HL-60/S4 (cell line): ENCODE measurements around the gene ITGA11.
"Not testable (repeated sequence)": the region's sequence is repeated elsewhere in the genome, so short reads cannot be mapped to it uniquely, and the experiment has no call there.

ENCODE experiments used
- in situ Hi-C: fragments of 300-500 bp; cut with MboI; formaldehyde crosslinking; loops from 2 replicates; pipeline ENCODE4 v1.14.3; 2022; ENCODE audit warnings: low sequenced_read_pairs

Gene ITGA11

DNA sequence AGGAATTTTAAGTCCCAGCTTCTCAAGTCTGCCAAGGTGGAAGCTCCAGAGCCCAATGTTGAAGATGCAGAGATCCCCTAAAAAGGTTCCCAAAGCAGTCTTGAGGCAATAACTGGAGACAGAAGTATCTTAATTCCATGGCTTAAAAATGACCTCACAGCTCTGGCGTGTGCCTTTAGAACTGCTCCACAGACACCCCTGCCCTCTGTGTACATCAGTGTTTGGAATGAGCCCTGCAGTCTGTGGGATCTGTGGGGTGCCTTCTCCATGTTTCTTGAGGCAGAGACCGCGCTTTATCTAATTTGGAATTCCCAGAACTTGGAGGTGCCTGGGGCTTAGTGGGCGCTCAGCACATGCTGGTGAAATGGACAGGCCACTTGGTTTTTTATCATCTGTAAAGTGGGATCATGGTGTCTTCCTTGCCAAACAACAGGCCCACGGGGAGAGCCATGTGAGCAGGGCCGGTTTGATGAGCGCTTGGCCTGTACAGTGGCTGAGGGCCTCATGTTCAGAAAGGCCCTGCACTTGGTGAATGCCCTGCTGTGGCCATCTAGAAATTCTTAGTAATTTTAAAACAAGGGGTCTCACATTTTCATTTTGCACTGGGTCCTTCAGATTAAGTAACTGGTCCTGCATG, 7.1 kb downstream of the ITGA11 start:
- in situ Hi-C loops = no loop called here

DNA sequence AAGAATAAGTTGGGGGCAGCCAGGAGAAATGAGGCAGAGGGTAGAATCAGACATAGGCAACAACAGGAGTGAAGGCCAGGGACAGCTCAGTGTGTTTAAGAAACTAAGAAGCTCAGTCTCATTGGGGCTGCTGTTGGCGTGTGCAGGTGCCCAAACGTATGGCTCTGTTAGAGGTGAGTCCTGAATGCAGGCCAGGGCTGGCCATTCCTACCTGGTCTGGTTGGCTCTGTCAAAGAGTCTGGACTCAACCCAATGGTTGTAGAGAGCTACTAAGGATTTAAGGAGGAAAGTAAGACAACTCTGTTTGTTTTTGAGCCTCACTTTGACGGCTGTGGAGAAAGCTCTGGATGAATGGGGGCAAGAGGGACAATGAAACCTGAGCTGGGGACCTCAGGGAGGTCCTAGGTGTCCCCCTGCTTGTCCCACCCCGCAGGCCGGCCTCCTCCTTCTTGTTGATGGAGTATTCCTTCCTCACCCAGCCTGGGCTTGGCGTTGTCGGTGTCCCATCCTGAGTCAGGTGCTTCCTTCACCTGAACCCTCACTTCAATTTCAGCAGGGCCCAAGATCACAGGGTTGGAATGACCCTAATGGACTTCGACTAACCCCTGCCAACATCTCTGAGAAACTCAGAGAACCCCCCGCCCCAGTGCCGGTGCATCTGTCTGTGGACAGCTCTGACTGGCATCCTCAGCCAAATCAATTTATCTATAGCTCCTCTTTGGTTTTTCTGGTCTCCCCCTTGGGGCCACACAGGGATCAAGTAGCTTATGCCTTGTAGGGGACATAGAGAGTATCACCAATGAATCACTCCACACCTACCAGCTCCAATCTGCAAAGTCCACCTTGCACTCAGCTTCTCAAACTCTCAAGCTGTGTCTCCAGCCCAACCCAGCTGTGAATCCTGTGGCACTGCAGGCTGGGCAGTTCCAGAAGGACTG, 8.3 kb downstream of the ITGA11 start:
- in situ Hi-C loops = no loop called here

DNA sequence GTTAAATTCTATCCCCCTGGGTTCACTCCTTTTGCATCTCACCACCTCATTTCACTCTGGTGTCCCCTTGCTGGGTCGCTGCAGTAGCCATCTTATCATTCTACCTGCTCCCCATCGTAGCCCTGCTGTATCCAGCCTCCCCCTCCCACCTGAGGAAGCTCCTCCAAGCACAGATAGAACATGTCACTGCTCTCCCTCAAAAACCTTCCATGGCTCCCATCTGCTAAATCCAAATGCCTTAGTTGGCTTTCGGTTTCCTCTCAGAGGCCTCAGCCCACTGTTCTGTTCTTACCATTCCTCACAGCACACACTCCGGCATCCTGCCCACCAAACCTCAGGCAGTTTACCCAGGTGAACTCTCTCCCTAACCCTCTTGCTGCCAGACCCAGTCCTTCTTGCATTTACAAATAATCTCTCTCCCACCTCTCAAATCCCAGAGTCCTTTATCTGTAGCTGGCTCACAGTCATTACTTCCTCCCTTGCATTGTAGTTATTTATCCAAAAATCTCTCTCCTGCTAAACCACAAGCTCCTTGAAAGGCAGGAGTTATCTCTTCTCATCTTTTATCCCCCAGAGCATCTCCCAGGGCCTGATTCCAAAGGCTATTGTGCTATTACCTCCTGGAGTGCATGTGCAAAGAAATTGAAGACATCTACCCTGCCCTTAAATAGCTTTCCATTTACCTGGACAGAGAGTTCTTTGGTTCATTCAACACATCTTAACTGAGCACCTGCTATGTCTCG, 9.4 kb downstream of the ITGA11 start:
- in situ Hi-C loops = not testable (repeated sequence)

DNA sequence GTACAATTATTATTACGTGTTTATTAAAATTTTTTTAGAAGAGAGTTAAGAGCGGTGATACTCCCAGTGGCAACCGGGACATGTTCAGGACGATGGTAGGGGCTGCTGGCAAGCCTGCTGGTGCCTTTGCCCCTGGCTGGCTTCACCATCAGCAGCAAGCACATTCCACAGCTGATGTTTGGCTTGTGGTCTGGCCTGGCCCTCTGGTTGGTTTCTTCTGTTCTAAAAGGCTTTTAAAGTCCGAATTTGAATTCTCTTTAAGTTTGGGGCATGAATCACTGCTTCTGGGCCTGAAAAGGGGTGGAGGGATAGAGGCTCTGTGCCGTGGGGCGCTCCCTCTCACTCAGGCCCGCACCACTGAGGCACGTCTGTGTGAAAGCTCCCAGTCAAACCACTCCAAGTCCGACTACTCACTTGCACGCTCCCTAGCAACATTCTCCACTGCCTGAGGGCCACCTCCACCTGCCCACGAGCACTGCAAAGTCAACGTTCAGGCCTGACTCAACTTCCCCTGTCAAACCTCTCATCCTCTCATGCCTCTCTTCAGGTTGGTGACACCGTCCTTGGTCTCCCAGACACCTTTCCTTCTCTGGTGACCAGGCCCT, 10.1 kb downstream of the ITGA11 start:
- in situ Hi-C loops = no loop called here

DNA sequence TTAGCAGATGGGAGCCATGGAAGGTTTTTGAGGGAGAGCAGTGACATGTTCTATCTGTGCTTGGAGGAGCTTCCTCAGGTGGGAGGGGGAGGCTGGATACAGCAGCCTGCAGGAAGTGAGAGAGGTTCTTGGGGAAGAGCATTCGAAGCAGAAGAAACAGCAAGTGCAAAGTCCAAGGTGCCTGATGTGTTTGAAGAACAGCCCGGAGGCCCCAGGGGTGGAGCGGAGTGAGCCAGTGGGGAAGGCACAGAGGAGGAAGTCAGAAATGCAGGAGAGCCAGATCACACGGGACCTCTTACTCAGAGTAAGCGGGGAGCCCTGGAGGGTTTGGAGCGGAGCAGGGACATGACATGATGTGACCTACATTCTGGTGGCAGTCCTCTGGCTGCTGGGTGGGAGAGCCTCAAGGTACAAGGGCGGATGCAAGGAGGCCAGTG, 10.8 kb downstream of the ITGA11 start:
- in situ Hi-C loops = no loop called here

DNA sequence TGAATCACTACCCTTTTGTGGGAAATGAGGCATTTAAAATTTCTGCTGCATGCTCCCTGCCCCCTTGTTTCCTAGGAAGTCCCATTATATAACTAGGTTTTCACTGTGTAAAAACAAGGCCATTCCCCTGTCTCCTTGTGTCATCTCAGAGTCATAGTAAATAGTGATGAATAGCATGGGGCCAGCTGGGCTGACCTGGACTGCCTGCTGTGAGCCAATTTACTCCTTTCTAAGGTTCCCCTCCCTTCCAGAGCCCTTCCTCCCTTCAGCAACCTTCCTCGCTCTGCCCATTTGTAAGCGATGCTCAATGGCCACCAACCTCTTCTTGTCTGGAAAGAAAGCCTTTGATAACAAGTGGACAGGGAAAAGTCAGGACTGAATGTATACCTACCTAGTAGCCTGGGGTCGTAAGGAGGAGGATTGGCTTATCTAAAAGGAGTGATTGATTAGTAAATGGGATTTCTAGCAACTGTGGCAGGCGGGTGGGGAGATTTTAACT, 11.7 kb downstream of the ITGA11 start:
- in situ Hi-C loops = no loop called here

DNA sequence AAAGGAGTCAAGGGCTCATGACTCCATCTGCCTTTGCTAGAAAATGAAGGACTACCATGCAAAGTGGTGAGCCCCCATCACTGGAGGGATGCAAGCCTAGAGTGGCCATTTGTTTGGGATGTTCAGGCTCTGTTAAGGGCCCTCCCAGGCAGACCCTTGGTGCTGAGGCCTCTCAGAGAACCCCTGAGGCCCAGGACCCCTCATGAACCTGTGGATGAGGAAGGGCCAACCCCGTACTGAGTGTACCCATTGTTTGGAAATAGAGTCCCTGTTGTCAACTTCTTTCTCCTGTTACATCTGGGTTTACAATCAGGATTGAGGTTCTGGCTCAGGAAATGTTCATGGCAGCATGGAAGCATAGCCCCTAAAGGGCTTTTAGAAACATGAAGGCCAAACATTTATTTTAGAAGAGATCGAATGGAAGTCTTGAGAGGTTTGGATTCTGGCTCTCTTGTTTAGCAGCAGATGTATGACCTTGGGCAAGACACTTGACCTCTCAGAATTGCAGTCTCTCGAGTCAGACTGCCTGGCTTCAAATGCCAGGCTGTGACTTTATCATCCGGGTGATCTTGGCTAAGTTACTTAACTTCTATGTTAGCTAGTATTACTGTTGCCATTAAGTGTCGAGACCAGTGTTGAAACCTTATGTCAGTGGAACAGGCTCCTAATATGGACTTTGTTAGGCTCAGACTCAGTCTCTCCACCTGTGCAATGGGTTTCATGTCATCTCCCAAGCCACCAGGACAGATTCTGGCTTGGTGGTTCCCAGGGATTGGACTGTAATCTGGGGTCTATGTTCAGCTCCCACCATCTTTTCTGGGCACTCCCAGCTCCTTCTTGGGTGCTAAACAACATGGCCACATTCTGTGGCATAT, 12.4 kb downstream of the ITGA11 start:
- in situ Hi-C loops = no loop called here

GRCh38 chr15:68418611-68419161, 13.3 kb downstream of the ITGA11 start:
- in situ Hi-C loops = no loop called here

DNA sequence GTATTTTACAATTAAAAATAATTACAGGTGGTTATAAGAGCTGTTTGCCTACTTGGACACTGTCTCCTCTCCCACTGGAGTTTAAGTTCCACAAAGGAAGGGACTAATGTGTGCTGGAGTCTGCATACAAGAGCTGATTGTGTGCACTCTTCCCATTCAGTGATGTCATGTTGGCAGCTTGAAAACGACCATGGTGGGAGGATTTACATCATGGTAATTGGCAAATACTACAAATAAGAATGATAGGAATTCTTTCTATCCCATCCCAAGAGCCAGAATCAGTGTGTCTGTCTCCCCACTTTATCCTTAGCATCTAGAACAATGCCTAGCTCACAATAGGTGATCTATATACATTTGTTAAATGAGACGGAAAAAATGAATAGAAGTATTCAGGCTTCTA, 14.1 kb downstream of the ITGA11 start:
- in situ Hi-C loops = no loop called here

DNA sequence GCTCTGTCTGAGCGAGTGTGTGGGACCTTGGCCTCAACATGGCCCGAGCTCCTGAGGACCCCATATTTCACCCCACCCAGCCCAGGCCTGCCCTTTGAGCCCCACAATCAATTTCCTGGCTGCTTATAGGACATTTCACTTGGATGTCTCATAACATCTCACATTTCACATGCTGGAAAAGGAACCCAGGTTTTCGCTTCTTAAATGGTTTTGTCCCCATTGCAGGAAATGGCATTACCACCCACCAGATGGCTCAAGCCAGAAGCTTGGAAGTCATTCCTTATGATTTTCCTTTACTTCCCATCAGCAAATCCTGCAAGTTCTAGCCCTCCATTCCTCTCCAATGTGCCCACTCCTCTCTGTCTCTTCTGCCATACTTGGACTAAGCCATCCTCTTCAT, 14.9 kb downstream of the ITGA11 start:
- in situ Hi-C loops = no loop called here

GRCh38 chr15:68416158-68416535, 15.8 kb downstream of the ITGA11 start:
- in situ Hi-C loops = no loop called here

DNA sequence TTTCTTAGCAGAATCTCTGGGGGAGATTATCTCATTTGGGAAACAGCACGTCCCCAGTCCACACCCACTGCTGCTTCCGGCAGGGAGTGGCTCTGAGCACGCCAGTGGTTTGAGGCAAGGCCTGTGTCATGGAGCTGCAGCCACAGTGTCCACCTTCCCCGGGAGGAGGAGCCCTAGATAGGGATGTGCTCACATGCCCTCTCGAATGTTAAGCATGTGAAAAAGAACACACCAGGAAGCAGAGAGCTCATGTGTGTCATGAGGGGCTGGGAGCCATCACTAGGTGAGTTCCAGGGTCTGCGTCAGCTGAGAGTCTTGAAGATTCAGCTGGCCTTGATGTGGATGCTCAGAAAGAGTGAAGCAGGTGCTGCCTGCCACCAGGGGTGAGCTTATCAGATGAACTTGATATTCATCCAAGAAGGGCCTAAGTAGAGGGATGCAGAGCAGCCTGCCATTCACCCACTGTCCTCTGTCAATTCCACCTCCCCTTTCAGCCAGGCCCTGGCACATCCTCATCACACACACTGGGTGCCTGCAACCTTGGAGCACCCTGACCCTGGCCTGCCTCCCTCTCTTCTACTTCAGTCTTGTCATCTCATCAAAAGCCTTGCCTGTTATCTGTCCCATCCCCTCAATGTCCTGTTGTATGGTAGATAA, 16.3 kb downstream of the ITGA11 start:
- in situ Hi-C loops = no loop called here

DNA sequence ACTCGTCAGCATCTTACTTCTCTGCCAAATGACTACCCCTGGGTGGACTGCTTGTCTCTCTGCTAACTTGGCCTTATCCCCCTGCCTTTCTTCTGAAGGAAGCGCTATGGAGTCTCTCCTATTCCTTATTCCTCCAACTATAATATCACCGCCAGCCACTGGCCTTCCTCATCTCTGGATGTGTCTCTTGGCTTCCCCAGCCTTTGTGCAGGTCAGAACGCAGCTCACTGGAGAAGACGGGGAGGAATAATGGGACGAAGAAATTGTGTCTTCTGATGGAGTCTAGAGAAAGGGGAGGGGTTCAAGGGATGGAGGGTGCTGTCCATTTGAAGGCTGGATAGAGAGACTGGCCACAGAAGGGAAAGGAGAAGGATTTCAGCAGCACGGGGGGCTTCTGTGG, 16.9 kb downstream of the ITGA11 start:
- in situ Hi-C loops = no loop called here

DNA sequence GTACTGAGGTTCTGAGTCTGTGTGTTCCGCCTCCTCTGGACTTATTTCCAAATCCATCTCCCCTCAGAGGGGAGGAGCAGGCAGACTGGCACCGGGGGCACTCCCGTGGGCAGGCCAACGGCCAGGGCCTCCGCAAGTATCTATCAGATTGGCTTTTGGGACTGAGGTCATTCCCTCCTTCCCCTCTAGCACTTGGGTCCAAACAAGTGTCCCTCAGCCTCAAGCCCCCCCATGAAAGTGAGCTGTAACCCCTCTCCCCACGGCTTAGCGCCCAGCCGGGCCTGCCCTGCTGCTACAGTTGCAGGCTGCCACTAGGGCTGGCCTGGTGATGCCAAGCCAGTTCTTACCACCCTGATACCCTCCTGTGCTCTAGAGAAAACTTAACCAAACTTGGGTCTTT, 17.4 kb downstream of the ITGA11 start:
- in situ Hi-C loops = no loop called here

- in situ Hi-C loops = no loop called here
These were observed 17.8 kb downstream of the ITGA11 start for GRCh38 chr15:68414206-68414555.

DNA sequence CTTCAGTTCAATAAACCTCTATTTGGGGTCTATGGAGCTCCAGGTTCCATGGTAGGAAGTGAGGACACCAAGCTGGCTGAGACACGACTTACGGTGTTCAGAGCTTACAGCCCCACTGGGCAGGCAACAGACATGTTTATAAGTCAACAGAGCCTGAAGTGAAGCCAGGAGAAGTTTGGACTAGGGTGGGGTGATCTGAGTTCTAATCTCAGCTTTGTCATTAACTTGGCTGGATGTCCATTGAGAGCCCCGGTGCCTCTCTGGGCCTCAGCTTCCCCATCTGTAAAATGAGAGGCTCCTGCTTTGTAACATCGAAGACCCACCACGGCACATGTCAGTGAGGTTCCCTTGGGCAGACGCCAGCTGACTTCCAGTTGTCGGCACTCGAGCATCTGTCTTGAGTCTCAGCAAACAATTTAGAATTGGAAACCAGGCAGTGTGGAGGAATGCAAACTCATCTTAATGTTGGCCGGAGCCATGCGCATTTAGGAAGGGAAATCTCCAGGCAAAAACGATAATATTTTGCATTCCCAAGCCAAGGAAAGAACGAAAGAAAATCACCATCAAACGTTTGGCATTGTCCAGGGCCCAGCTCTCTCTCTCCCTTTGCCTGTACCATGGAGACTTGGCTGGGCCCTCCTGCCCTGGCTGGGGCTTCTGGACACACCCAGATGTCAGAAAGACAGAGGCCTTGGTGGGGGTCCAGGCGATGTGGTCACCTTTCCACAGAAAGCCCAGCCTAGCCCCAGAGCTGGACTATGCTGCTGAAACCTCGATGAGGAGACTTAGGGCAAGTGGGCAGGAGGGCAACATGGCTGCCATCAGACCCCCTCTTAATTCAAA, 18.4 kb downstream of the ITGA11 start:
- in situ Hi-C loops = no loop called here

DNA sequence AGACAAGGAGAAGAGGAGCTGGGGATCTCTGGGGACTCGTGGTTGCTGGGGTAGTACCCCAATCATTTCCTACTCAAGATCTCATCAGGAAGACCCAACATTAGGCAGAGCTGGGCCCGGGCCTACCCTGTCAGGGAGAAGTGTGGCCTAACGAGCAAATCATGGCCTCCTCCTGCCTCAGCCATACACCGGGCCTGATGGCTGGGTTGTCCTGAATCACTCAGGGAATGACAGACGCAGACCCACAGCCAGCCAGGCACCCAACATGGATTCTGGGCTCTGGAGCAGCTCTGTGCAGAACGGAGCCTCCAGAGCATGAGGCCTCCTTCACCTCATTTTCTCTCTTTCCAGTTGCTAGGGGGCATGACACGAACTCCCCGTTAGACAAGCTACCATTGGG, 19.7 kb downstream of the ITGA11 start:
- in situ Hi-C loops = no loop called here

DNA sequence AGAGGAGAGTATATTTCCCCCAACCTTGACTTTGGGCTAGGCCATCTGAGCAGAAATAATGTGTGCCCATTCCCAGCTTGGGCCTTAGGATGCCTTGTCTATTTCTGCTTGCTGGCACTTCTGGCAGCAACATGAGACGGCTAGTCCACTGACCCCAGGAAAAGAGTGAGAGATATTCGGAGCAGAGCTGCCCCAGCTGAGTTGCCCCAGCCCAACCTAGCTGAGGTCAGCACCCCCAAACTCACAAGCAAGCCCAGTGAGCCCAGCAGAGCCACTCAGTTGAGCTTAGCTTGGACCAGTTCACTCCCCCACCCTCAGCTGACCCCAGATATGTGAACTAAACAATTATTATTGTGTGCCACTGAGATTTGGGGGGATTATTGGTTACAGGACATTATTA, 20.2 kb downstream of the ITGA11 start:
- in situ Hi-C loops = no loop called here

GRCh38 chr15:68411343-68411675, 20.7 kb downstream of the ITGA11 start:
- in situ Hi-C loops = no loop called here
